ENCODE measurements around the gene BNC2.

BNC2 gene

GRCh38 chr9:16815079-16815478 lies 55.4 kb downstream of the BNC2 start:
- no peak for TF ChIP-seq CTCF (conservative IDR thresholded peaks at IDR 0.05; ENCODE audit: low read depth, low read length)
- no peak overlapping the region for H3K4me3 ChIP-seq (ENCODE audit: low read length)
- no peak for DNase-seq (ENCODE audit: low read depth)

GRCh38 chr9:16813838-16814237 lies 56.6 kb downstream of the BNC2 start:
- no peak for DNase-seq (ENCODE audit: low read depth)
- no peak for TF ChIP-seq CTCF (conservative IDR thresholded peaks at IDR 0.05; ENCODE audit: low read depth, low read length)
- no peak overlapping the region for H3K4me3 ChIP-seq (ENCODE audit: low read length)

- H3K4me3 ChIP-seq (ENCODE audit: low read length): no peak overlapping the region
- no peak for DNase-seq (ENCODE audit: low read depth)
- TF ChIP-seq CTCF (conservative IDR thresholded peaks at IDR 0.05; ENCODE audit: low read depth, low read length): no peak
Observed at GRCh38 chr9:16811987-16812685, 58.3 kb downstream of the BNC2 start.

- no peak for DNase-seq (ENCODE audit: low read depth)
- no peak overlapping the region for H3K4me3 ChIP-seq (ENCODE audit: low read length)
- no peak for TF ChIP-seq CTCF (conservative IDR thresholded peaks at IDR 0.05; ENCODE audit: low read depth, low read length)
Observed at GRCh38 chr9:16809912-16810610, 60.4 kb downstream of the BNC2 start.

- DNase-seq (ENCODE audit: low read depth): no peak
- H3K4me3 ChIP-seq (ENCODE audit: low read length): no peak overlapping the region
- no peak for TF ChIP-seq CTCF (conservative IDR thresholded peaks at IDR 0.05; ENCODE audit: low read depth, low read length)
Observed at GRCh38 chr9:16806674-16807073, 63.8 kb downstream of the BNC2 start.

- no peak for TF ChIP-seq CTCF (conservative IDR thresholded peaks at IDR 0.05; ENCODE audit: low read depth, low read length)
- no peak overlapping the region for H3K4me3 ChIP-seq (ENCODE audit: low read length)
Observed at GRCh38 chr9:16803648-16804047, 66.8 kb downstream of the BNC2 start.

More at GRCh38 chr9:16803648-16804047, 66.8 kb downstream of the BNC2 start:
- no peak for DNase-seq (ENCODE audit: low read depth)
